SK-N-MC (cell line): ENCODE measurements around the gene COG2.

Experiments
- EZH2 ChIP-seq: fragments of 200-600 bp; sonication (generic); IDR thresholded peaks from one replicate; pipeline ENCODE4 v1.6.1; 2017; ENCODE audit warnings: antibody characterized with exemption
- FOXP2 ChIP-seq: optimal IDR thresholded peaks from 2 replicates; pipeline ENCODE3; 2011; ENCODE audit warnings: mild to moderate bottlenecking, moderate library complexity; ENCODE audit not compliant: insufficient read depth; ENCODE audit errors: extremely low read length, control extremely low read depth
- POLR2AphosphoS5 ChIP-seq: IDR thresholded peaks from 2 replicates; pipeline ENCODE4 v1.6.1; 2012; ENCODE audit warnings: mild to moderate bottlenecking, low read depth, low read length, borderline replicate concordance

DNA sequence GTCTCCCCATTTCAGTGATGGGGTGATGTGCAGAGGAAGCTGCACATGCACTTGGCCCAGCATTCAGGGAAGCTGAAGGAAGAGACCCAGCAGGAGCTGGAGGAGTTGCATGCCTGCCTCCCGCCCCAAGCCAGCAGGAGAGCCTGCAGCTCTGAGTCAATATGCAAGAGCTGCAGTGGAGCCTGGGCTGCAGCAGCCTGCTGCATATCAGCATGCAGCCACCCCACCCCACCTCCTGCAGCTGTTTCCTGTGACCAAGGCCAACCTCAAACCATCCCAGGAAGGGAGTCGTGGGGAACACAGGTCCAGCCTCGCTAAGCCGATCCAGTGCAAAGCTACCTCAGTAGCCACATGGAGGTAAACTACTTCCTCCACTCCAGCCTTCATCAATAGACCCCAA lies 52.7 kb downstream of the COG2 start:
- TF ChIP-seq POLR2AphosphoS5 (0 out of 2 replicates have a peak, but pooled peaks have one; percentile 27), EZH2 (no peak), FOXP2 (no peak)
